GM21526 (cell line): ENCODE results near the gene EVI5L.

Experiments
- ATAC-seq: cut with Tn5 transposase; IDR thresholded peaks from one replicate; pipeline ENCODE4 v1.9.1; 2021; ENCODE audit warnings: moderate library complexity; ENCODE audit not compliant: unreplicated experiment, low FRiP score

The EVI5L gene

GRCh38 chr19:7859831-7860713 is 30.1 kb downstream of the EVI5L start:
- no peak for ATAC-seq

GRCh38 chr19:7860714-7861618 is 30.9 kb downstream of the EVI5L start:
- ATAC-seq = no peak

GRCh38 chr19:7861619-7862412 is 31.8 kb downstream of the EVI5L start:
- ATAC-seq = no peak

- no peak for ATAC-seq
Observed at GRCh38 chr19:7862413-7862951, 32.5 kb downstream of the EVI5L start.

DNA sequence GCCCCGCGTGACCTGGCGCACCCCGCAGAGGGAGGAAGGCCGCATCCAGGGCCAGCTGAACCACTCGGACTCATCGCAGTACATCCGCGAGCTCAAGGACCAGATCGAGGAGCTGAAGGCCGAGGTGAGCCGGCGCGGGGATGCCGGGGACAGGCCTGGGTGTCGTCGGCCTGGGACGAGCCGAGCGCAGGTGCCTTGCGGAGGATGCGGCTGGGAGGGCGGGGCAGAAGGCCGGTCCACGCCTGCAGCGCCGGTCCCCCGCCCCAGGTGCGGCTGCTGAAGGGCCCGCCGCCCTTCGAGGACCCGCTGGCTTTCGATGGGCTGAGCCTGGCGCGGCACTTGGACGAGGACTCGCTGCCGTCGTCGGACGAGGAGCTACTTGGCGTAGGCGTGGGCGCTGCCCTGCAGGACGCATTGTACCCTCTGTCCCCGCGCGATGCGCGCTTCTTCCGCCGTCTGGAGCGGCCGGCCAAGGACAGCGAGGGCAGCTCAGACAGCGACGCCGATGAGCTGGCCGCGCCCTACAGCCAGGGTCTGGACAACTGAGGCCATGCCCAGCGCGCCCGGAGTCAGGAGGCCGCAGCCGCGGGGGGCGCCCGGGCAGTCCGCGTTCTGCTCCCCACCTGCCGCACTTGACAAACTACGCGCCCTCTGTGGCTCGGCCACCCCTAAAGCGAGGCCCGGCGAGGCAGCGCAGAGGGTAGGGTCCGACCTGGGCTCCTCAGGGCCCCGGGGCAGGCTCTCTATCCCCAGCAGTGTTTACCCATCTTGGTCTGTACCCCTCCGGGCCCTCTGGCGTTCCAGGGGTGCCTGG is 33.3 kb downstream of the EVI5L start:
- no peak for ATAC-seq

DNA sequence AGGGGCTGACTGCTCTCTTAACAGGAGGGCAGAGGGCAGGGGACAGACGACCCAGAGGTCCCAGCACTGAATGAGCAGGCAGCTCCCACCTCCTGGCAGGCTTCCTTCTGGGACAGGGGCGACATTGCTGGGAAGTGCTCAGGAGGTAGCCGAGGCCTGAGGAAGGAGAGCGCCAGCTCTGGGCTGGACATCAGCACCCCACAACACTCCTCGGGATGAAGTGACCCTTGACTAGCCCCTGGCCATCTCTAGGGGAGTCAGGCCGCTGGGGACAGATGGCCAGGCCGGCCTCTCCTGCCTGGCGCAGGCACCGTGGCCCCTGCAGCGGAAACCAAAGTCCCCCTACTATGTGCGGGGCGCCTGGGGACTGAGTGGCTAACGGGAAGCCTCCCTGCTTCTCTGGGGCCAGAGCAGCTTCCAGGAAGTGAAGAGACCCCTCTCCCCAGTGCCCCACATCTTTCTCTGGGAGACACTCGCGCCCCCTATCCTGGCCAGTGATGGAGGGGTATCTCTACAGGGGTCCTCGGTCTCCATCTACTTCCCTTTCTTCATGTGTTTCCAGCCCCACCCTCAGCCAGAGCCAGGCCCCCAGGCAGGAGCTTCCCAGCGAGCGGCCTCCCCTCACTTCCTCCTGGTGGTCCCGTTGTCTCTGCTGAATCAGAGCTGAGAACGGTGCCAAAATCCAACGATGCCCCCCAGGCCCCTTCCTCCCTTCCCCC is 34.1 kb downstream of the EVI5L start:
- no peak for ATAC-seq

- no peak for ATAC-seq
Observed at GRCh38 chr19:7864690-7865074, 34.7 kb downstream of the EVI5L start.

DNA sequence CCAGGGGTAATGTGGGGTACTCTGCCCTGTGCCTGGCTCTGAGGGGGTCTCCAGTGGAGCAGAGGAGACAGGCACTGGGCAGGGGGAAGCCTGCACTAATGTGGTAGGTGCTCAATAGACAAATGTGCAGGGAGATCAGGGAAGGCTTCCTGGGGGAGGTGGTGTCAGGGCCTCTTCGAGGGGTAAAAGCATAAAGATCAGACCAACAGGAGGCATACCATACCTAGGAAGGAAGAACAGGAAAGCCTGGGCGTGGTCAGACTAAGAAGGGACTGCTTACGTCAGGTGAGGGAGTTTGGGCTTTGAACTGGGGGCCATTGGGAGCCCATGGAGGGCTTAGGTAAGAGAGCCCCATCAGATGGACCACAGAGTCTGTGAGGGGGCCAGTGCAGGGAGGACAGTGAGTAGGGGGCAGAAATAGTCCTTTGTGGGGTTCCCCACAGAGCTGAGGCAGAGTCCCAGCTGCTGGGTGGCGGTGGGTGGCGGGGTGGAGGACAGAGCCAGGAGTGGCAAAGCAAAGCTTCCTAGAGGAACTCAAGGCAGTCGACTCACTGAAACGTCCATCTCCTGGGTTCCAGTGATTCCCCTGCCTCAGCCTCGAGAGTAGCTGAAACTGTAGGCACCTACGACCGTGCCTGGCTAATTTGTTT is 35.4 kb downstream of the EVI5L start:
- no peak for ATAC-seq

GRCh38 chr19:7866399-7867091 is 36.5 kb downstream of the EVI5L start:
- ATAC-seq = no peak

GRCh38 chr19:7867092-7867844 is 37.2 kb downstream of the EVI5L start:
- ATAC-seq = no peak

DNA sequence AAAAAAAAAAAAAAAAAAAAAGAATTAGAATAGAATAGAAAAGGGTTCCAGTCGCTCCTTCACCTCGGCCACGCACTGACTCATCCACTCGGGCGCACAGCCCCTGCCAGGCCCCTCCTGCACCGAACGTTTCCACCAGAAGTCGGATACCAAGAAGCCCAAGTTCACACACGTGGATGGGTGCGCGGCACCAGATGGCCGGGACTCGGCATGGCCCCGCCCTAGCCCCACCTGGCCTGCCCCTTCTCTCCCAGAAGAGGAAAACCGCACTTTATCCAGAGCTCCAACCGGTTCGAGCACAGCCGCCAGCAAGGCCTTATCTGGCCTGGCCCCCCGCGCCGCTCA is 38.3 kb downstream of the EVI5L start:
- no peak for ATAC-seq

DNA sequence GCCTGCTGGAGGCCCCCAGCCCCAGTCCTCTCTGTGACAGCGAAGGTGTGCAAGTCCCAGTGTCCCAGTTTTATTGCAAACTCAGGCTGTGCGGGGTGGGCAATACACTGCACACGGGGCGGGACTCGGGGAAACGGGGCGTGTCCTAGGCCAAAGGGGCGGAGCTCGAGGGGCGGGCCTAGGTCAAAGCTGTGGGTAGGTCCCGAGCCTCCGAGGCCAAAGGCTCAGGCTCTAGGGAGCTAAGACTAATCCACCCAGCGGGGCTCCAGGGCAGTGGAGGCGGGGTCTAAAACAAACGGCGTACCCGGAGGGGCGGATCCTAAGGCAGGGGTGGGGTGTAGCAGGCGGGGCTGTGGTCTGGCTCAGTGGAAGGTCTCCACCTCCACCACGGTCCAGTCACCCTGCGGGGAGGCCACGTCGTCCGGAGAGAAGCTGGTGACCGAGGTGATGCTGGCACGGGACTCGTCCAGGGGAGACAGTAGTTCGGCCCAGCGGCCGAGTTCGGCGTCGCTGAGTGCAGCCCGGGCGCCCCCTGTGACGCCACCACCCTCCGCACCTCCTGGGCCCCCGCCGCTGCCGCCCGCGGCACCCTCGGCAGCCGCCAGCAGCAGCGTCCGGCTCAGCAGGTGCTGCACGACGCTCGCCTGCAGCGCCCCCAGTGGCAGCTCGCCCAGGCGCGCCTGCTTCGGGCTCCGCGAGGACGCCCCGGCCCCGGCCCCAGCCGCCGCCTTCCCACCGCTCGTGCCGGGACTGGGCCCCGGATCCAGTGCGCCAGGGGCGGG is 38.8 kb downstream of the EVI5L start:
- peak; percentile 52 for ATAC-seq

DNA sequence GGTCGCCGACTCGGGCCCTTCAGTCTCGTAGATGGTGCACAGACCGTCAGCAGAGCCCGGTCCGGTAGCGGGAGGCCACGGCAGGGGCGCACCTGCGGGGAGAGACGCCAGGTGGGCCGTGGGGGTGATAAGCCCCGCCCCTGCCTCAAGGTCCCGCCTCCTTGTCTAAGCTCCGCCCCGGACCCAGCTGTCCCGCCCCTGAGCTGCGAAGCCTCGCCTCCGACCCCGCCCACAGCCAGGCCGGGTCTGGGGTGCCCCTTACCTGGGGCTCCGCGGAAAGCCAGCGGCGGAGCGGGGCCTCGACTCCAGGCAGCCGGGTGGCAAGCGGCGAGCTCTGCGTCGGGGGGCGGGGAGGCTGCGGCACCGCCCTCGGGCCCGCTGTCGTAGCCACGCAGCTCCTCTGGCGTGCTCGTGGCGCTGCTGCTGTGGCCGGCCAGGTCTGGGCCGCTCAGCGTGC is 39.5 kb downstream of the EVI5L start:
- peak; percentile 46 for ATAC-seq

- no peak for ATAC-seq
Observed at GRCh38 chr19:7869910-7870511, 40.0 kb downstream of the EVI5L start.

DNA sequence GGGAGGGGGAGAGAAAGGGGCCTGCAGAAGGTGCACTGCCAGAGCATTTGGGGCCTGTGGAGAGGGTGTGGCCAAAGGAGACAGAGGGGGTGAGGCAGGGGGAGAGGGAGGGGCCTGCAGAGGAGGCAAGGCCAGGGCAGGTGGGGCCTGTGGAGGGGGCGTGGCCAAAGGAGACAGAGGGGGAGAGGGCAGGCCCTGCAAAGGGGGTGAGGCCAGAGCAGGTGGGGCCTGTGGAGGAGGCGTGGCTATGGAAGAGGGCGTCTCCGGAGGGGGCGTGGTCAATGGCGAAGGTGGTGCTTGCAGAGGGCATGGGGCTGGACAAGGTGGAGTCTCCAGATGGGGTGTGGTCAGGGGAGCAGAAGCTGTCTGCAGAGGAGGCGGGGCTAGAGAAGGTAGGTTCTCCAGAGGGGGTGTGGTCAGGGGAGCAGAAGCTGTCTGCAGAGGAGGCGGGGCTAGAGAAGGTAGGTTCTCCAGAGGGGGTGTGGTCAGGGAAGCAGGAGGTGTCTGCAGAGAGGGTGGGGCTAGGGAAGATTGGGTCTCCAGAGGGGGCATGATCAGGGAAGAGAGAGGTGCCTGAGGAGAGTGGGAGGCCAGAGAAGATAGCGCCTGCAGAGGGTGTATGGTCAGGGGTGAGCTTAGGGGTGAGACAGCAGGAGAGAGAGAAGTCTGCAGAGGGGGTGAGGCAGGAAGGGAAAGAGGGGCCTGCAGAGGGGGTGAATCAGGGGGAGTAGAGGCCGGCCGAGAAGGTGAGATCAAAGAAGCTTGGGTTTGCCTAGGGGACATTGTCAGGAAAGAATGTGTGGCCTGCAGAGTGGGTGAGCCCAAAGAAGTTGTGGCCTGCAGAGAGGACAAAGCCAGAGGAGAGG is 40.8 kb downstream of the EVI5L start:
- ATAC-seq = no peak
